HL-60 (cell line): Measurements from ENCODE around the gene PARD3.

Experiments used
- DNase-seq, 2 experiments: peaks; one replicate each; pipeline ENCODE4 v3.0.0-alpha.2; 2010 to 2020; ENCODE audit warnings: low read depth in 1 of 2, low spot score in 1 of 2
- H3K27ac ChIP-seq: fragments of 250-450 bp; sonication (Bioruptor Pico); replicated peaks from 2 replicates; pipeline ENCODE4 v1.5.1; 2020; ENCODE audit warnings: mild to moderate bottlenecking, moderate library complexity
- H3K27me3 ChIP-seq: fragments of 250-450 bp; sonication (Bioruptor Pico); 2 replicates; pipeline ENCODE4 v1.5.1; 2021; ENCODE audit warnings: mild to moderate bottlenecking, moderate library complexity; ENCODE audit not compliant: insufficient read depth, poor library complexity, severe bottlenecking
- H3K4me3 ChIP-seq: replicated peaks from 2 replicates; pipeline ENCODE4 v1.5.1; 2011; ENCODE audit warnings: mild to moderate bottlenecking, control low read depth, low read length; ENCODE audit not compliant: insufficient read depth
- GABPA ChIP-seq: IDR thresholded peaks from 2 replicates; pipeline ENCODE4 v1.6.1; 2012; ENCODE audit warnings: low read depth
- POLR2AphosphoS5 ChIP-seq: IDR thresholded peaks from 2 replicates; pipeline ENCODE4 v1.6.1; 2012; ENCODE audit warnings: low read depth
- SPI1 ChIP-seq: IDR thresholded peaks from 2 replicates; pipeline ENCODE4 v1.6.1; 2012; ENCODE audit warnings: low read depth, mild to moderate bottlenecking, borderline replicate concordance
- TF ChIP-seq, protein P1 (sequence below): IDR thresholded peaks from one replicate; pipeline ENCODE4 v1.5.1; 2011; ENCODE audit warnings: low read length, control low read depth, inconsistent platforms; ENCODE audit not compliant: insufficient read depth
- TF ChIP-seq, protein P2 (sequence below): IDR thresholded peaks from 2 replicates; pipeline ENCODE4 v1.6.1; 2012; ENCODE audit warnings: low read depth; ENCODE audit not compliant: insufficient replicate concordance

PARD3 gene

DNA sequence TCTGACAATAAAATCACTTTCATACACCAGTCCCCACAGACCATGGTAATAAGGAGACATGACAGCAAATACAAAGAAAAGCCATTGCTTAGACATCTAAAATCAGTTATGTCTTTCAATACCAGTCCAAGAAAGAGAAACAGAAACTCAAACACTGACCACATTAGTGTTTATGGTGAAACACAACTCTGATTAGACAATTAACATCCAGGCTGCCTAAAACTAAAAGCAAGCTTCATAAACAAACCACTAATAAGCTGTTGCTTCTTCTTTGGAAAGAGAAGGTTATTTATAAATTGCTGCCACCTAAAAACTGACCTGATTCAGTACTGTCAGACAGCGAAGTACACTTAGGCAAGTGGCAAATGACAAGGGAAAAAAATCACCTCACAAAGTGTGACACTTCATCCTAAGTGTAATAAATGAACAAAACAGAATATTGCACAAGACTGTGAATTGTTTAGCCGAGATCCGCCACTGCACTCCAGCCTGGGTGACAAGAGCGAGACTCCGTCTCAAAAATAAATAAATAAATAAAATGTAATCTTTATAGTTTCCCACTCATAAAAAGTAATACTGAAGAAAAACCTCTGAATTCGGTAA, 277.4 kb downstream of the PARD3 start:
- H3K27ac ChIP-seq, result no peak overlapping the region
- H3K4me3 ChIP-seq, result no peak overlapping the region
- no peak for DNase-seq
- no peaks in the 10 kb centered on the region for H3K27me3 ChIP-seq
- TF ChIP-seq, protein P1, sequence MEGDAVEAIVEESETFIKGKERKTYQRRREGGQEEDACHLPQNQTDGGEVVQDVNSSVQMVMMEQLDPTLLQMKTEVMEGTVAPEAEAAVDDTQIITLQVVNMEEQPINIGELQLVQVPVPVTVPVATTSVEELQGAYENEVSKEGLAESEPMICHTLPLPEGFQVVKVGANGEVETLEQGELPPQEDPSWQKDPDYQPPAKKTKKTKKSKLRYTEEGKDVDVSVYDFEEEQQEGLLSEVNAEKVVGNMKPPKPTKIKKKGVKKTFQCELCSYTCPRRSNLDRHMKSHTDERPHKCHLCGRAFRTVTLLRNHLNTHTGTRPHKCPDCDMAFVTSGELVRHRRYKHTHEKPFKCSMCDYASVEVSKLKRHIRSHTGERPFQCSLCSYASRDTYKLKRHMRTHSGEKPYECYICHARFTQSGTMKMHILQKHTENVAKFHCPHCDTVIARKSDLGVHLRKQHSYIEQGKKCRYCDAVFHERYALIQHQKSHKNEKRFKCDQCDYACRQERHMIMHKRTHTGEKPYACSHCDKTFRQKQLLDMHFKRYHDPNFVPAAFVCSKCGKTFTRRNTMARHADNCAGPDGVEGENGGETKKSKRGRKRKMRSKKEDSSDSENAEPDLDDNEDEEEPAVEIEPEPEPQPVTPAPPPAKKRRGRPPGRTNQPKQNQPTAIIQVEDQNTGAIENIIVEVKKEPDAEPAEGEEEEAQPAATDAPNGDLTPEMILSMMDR, result no peak
- TF ChIP-seq GABPA, result no peak
- TF ChIP-seq, protein P2, sequence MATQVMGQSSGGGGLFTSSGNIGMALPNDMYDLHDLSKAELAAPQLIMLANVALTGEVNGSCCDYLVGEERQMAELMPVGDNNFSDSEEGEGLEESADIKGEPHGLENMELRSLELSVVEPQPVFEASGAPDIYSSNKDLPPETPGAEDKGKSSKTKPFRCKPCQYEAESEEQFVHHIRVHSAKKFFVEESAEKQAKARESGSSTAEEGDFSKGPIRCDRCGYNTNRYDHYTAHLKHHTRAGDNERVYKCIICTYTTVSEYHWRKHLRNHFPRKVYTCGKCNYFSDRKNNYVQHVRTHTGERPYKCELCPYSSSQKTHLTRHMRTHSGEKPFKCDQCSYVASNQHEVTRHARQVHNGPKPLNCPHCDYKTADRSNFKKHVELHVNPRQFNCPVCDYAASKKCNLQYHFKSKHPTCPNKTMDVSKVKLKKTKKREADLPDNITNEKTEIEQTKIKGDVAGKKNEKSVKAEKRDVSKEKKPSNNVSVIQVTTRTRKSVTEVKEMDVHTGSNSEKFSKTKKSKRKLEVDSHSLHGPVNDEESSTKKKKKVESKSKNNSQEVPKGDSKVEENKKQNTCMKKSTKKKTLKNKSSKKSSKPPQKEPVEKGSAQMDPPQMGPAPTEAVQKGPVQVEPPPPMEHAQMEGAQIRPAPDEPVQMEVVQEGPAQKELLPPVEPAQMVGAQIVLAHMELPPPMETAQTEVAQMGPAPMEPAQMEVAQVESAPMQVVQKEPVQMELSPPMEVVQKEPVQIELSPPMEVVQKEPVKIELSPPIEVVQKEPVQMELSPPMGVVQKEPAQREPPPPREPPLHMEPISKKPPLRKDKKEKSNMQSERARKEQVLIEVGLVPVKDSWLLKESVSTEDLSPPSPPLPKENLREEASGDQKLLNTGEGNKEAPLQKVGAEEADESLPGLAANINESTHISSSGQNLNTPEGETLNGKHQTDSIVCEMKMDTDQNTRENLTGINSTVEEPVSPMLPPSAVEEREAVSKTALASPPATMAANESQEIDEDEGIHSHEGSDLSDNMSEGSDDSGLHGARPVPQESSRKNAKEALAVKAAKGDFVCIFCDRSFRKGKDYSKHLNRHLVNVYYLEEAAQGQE, result no peak
- TF ChIP-seq SPI1, result no peak
- no peak for TF ChIP-seq POLR2AphosphoS5

DNA sequence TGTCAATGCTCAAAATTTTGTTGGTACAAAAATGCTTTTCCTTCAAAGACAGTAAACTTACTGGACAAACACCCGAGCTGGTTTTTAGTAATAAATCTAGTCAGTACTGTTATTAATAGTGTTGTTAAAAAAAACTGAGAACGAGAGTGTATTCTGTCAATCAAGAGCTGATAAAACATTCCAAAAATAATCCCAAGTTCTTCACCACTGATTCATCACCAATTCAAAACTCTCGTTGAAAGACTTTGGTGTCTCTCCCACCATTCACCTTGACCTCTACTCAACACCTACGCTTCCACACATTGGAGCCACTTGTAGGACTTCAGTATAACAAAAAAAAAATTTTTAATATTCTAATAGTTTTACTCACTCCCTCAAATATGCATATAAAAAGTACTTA, 279.2 kb downstream of the PARD3 start:
- no peak for DNase-seq
- no peaks in the 10 kb centered on the region for H3K27me3 ChIP-seq
- TF ChIP-seq SPI1 (no peak), GABPA (no peak), POLR2AphosphoS5 (no peak)
- TF ChIP-seq, protein P2, result no peak
- TF ChIP-seq, protein P1, result no peak
- H3K4me3 ChIP-seq, result no peak overlapping the region
- H3K27ac ChIP-seq, result no peak overlapping the region

DNA sequence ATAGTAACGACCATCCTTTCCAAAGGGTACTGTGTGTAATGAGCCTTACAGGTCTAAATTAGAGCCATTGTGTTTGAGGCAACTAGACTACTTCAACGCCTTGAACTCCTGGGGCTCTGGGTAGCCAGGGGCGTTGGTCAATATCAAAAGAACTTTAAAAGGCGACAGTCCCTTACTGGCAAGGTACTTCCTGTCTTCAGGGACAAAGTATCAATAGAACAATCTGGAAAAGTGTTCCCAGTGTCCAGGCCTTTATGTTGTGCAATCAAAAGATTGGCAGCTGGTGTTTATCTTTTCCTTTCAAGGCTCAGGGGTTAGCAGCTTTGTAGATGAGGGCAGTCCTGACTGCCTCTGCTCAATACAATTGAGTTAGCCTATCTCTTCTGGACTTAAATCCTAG, 284.3 kb downstream of the PARD3 start:
- H3K27me3 ChIP-seq, result no peaks in the 10 kb centered on the region
- TF ChIP-seq GABPA (no peak), POLR2AphosphoS5 (no peak)
- TF ChIP-seq, protein P2, result no peak
- TF ChIP-seq, protein P1, result no peak

More for the DNA sequence above, 284.3 kb downstream of the PARD3 start:
- Histone ChIP-seq H3K27ac (no peak overlapping the region), H3K4me3 (no peak overlapping the region)
- DNase-seq, result no peak
